ENCODE results near the gene RNF114.

Gene RNF114

GRCh38 chr20:50001784-50002311 lies 65.7 kb downstream of the RNF114 start:
- intact Hi-C loops (cut with DNase I) = no loop called here
- DNase-seq = no peak

DNA sequence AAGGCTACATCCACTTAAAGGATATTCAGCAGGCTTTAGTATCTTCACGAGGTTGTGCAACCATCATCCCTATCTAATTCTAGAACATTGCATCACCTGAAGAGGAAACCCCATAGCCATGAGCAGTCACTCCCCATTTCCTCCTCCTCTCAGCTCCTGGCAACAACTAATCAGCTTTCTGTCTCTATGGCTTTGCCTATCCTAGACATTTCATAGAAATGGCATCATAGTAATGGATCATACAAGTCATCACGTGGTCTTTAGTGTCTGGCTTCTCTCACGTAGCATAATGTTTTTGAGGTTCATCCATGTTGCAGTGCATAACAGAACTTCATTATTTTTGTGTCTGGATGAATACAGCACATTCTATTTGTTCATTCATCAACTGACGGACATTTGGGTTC lies 67.1 kb downstream of the RNF114 start:
- no peak for DNase-seq
- intact Hi-C loops (cut with DNase I) = no loop called here

Data from posterior cingulate gyrus (tissue), 11 donors.